Measurements from ENCODE around the gene ZPBP2. TPM values are rescaled to one million over a fixed set of nuclear protein-coding genes. Genes with fewer than 3 reads are reported as not detected.

The ZPBP2 gene
- total and polyA plus RNA-seq, 2 donors (not counting 1 experiment from before 2014, with no cell fraction given): not detected

DNA sequence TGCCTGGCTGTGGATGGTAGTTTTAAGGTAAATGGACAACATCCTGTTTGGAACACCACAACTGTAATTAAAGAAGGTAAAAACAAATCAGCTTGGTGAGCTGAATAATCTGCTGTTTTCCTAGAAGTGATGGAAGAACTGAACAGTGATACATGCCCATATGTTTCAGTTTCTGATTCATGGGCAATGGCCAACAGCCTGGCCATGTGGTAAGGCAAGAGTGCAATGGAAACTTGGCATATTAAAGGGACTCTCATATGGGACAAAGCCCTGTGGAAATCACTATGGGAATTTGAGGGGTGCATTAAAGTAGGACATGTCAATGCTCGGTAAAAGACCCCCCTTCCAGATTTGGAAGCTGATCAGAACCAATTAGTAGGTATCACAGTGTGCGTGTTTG, 41.7 kb upstream of the ZPBP2 start:
- no peaks in the 10 kb centered on the region for H3K4me1 ChIP-seq (ENCODE audit: control insufficient read depth, extremely low read depth, insufficient read depth, low read length)
- H2AFZ ChIP-seq (ENCODE audit: low read length): no peak overlapping the region
- no peak for TF ChIP-seq EZH2 (IDR thresholded peaks at IDR 0.05; ENCODE audit: low read length, missing control alignments)
- TF ChIP-seq, protein P1, sequence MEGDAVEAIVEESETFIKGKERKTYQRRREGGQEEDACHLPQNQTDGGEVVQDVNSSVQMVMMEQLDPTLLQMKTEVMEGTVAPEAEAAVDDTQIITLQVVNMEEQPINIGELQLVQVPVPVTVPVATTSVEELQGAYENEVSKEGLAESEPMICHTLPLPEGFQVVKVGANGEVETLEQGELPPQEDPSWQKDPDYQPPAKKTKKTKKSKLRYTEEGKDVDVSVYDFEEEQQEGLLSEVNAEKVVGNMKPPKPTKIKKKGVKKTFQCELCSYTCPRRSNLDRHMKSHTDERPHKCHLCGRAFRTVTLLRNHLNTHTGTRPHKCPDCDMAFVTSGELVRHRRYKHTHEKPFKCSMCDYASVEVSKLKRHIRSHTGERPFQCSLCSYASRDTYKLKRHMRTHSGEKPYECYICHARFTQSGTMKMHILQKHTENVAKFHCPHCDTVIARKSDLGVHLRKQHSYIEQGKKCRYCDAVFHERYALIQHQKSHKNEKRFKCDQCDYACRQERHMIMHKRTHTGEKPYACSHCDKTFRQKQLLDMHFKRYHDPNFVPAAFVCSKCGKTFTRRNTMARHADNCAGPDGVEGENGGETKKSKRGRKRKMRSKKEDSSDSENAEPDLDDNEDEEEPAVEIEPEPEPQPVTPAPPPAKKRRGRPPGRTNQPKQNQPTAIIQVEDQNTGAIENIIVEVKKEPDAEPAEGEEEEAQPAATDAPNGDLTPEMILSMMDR (conservative IDR thresholded peaks at IDR 0.05 in 1 of 2, IDR thresholded peaks at IDR 0.05 in 1 of 2; ENCODE audit: low read depth in 1 of 2, low read length in 2 of 2): no peak
- no peak overlapping the region for H3K4me3 ChIP-seq (replicated peaks in 1 of 4; ENCODE audit: control extremely low read depth in 1 of 4, insufficient read depth in 1 of 4, low read depth in 3 of 4, low read length in 4 of 4)
- no peak overlapping the region for H3K4me2 ChIP-seq (ENCODE audit: extremely low read depth, insufficient read depth, low read length)
- DNase-seq (ENCODE audit: low read depth in 2 of 2): no peak
- H3K27ac ChIP-seq (ENCODE audit: insufficient read depth, low read length): no peak overlapping the region
- no peaks in the 10 kb centered on the region for H3K27me3 ChIP-seq (ENCODE audit: control insufficient read depth, insufficient read depth, low read length)
- H3K9ac ChIP-seq (ENCODE audit: insufficient read depth, low read length): no peak overlapping the region
- H3K79me2 ChIP-seq (ENCODE audit: control insufficient read depth, insufficient read depth, low read length): no peaks in the 10 kb centered on the region
- no peaks in the 10 kb centered on the region for H4K20me1 ChIP-seq (ENCODE audit: control insufficient read depth, extremely low read depth, insufficient read depth, low read length)
- no peaks in the 10 kb centered on the region for H3K36me3 ChIP-seq (ENCODE audit: control insufficient read depth, insufficient read depth, low read length)
- no peaks in the 10 kb centered on the region for H3K9me3 ChIP-seq (ENCODE audit: control insufficient read depth, insufficient read depth, low read depth, low read length)

DNA sequence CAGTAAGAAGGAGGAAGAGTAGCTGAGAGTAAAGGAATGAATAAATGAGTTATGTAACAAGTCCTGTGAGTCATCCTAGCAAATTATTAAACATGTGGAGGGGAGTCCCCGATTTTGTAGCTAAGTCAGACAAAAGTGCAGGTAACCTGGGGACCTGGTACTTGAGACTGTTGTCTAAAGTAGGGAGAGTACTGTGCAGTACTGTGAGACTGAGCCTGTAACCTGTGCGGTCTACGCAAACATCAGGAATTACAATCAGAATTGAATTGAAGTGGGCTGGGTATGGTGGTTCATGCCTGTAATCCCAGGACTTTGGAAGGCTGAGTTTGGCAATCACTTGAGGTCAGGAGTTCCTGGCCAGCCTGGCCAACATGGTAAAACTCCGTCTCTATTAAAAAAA, 39.6 kb upstream of the ZPBP2 start:
- Histone ChIP-seq H4K20me1 (ENCODE audit: control insufficient read depth, extremely low read depth, insufficient read depth, low read length) (no peaks in the 10 kb centered on the region), H3K27me3 (ENCODE audit: control insufficient read depth, insufficient read depth, low read length) (no peaks in the 10 kb centered on the region), H2AFZ (ENCODE audit: low read length) (no peak overlapping the region), H3K4me3 (replicated peaks in 1 of 4; ENCODE audit: control extremely low read depth in 1 of 4, insufficient read depth in 1 of 4, low read depth in 3 of 4, low read length in 4 of 4) (no peak overlapping the region), H3K9ac (ENCODE audit: insufficient read depth, low read length) (no peak overlapping the region), H3K36me3 (ENCODE audit: control insufficient read depth, insufficient read depth, low read length) (no peaks in the 10 kb centered on the region), H3K4me1 (ENCODE audit: control insufficient read depth, extremely low read depth, insufficient read depth, low read length) (no peaks in the 10 kb centered on the region), H3K27ac (ENCODE audit: insufficient read depth, low read length) (no peak overlapping the region), H3K9me3 (ENCODE audit: control insufficient read depth, insufficient read depth, low read depth, low read length) (no peaks in the 10 kb centered on the region), H3K4me2 (ENCODE audit: extremely low read depth, insufficient read depth, low read length) (no peak overlapping the region), H3K79me2 (ENCODE audit: control insufficient read depth, insufficient read depth, low read length) (no peaks in the 10 kb centered on the region)
- TF ChIP-seq, protein P1 (conservative IDR thresholded peaks at IDR 0.05 in 1 of 2, IDR thresholded peaks at IDR 0.05 in 1 of 2; ENCODE audit: low read depth in 1 of 2, low read length in 2 of 2): no peak
- no peak for TF ChIP-seq EZH2 (IDR thresholded peaks at IDR 0.05; ENCODE audit: low read length, missing control alignments)
- DNase-seq (ENCODE audit: low read depth in 2 of 2): no peak

DNA sequence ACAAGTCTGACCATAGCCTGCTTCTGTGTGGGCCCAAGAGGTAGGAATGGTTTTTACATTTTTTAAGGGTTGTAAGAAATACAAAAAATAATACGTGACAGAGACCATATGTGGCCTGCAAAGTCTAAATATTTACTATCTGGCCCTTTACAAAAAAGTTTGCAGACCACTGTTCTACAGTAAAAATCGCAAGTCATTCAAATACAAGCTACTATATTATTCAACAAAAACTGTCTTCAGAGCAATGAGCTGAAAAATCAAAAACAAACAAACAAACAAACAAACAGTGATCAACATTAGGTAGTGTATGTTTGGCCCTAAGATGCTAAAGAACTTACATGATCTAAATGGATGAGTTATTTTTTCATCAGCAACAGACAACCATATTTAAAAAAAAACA, 36.4 kb upstream of the ZPBP2 start:
- TF ChIP-seq EZH2 (IDR thresholded peaks at IDR 0.05; ENCODE audit: low read length, missing control alignments): no peak
- TF ChIP-seq, protein P1 (conservative IDR thresholded peaks at IDR 0.05 in 1 of 2, IDR thresholded peaks at IDR 0.05 in 1 of 2; ENCODE audit: low read depth in 1 of 2, low read length in 2 of 2): no peak
- H3K79me2 ChIP-seq (ENCODE audit: control insufficient read depth, insufficient read depth, low read length): no peaks in the 10 kb centered on the region
- no peaks in the 10 kb centered on the region for H3K36me3 ChIP-seq (ENCODE audit: control insufficient read depth, insufficient read depth, low read length)
- no peak overlapping the region for H3K27ac ChIP-seq (ENCODE audit: insufficient read depth, low read length)
- DNase-seq (ENCODE audit: low read depth in 2 of 2): no peak
- no peak overlapping the region for H3K9ac ChIP-seq (ENCODE audit: insufficient read depth, low read length)
- no peak overlapping the region for H3K4me3 ChIP-seq (replicated peaks in 1 of 4; ENCODE audit: control extremely low read depth in 1 of 4, insufficient read depth in 1 of 4, low read depth in 3 of 4, low read length in 4 of 4)
- H3K9me3 ChIP-seq (ENCODE audit: control insufficient read depth, insufficient read depth, low read depth, low read length): no peaks in the 10 kb centered on the region
- no peak overlapping the region for H3K4me2 ChIP-seq (ENCODE audit: extremely low read depth, insufficient read depth, low read length)
- H3K27me3 ChIP-seq (ENCODE audit: control insufficient read depth, insufficient read depth, low read length): no peaks in the 10 kb centered on the region
- no peaks in the 10 kb centered on the region for H4K20me1 ChIP-seq (ENCODE audit: control insufficient read depth, extremely low read depth, insufficient read depth, low read length)
- no peaks in the 10 kb centered on the region for H3K4me1 ChIP-seq (ENCODE audit: control insufficient read depth, extremely low read depth, insufficient read depth, low read length)
- no peak overlapping the region for H2AFZ ChIP-seq (ENCODE audit: low read length)

Data from fibroblast of lung (primary cell).